Stimulated activated CD8-positive, alpha-beta memory T cell treated with anti-CD3 and anti-CD28 coated beads, Interleukin-15, amount 100 ng/mL, for 4 hours (primary cell): Measurements from ENCODE around the gene MYO7B.
"Not testable (repeated sequence)": the region's sequence is repeated elsewhere in the genome, so short reads cannot be mapped to it uniquely, and the experiment has no call there.

ENCODE experiments used
- DNase-seq, 2 donors: peaks; one replicate each; pipeline ENCODE4 v3.0.0-alpha.2; 2020; ENCODE audit warnings: low read depth in 2 of 2

Gene MYO7B

DNA sequence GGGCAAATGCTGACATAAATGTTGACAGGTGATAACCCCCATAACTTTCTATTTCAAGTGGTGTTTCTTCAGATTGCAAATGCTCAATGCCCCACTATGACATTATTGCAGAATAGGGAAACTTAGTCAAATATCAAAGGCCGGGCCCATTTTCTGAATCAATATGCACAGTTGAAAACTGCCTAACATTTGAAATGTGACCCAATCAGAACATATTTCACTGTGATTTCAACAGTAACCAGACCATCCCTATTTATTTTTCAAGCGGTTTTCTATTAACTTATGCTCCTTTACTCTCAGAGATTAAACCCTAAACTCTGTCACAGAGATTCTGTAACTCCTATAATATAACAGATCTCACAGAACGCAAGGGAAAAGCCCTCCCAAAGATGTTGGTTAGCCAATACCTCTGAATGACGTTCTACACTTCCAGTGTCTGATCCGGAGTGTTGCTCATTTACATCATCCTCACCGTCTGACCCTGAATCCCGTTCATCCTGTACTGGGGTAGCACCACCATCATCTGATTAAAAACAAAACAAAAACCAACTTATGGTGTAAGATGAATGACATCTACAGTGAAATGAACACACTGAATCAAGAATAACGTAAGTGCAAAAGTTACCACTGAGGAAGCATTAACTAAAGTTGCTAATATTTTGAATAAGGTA, 12.1 kb upstream of the MYO7B start:
- DNase-seq, result no peak

DNA sequence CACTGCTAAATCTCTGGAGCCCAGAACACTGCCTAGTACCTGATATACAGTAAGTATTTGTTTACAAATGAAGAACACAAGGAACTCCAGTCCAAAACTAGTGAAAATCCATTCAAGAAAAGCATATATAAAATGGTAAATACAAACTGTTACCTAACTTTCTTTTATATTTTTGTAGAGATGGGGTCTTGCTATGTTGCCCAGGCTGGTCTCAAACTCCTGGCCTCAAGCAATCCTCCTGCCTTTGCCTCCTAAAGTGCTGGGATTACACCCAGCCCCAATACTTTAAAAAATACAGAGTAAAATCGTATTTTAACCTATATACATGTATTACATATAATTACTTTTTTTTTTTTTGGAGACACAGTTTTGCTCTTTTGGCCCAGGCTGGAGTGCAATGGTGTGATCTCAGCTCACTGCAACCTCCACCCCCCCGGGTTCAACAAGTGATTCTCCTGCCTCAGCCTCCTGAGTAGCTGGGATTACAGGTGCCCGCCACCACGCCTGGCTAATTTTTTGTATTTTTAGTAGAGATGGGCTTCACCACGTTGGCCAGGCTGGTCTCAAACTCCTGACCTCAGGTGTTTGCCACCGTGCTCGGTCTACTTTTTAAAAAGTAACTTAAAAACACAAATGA, 11.2 kb upstream of the MYO7B start:
- not testable (repeated sequence) for DNase-seq

DNA sequence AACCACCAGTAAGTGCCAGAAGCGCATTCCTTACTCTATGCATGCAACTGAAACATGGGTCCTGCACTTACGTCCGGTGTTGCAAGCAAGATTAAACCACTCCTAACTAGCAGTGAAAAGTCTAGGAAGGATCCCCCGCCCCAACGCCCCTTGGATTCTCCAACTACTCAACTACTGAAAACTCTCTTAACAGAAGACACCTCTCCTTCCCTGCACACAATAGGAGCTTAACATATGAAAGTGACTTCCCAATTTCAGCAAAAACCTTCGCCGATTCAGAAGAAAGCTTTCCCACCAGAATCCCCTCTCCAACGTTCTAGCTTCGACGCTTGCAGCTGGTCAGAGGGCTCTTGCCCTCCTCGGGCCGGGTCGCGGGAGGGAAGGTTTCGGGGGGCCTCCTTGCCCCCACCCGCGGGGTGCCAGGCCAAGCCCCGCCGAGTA, 9.8 kb upstream of the MYO7B start:
- DNase-seq, result no peak

DNA sequence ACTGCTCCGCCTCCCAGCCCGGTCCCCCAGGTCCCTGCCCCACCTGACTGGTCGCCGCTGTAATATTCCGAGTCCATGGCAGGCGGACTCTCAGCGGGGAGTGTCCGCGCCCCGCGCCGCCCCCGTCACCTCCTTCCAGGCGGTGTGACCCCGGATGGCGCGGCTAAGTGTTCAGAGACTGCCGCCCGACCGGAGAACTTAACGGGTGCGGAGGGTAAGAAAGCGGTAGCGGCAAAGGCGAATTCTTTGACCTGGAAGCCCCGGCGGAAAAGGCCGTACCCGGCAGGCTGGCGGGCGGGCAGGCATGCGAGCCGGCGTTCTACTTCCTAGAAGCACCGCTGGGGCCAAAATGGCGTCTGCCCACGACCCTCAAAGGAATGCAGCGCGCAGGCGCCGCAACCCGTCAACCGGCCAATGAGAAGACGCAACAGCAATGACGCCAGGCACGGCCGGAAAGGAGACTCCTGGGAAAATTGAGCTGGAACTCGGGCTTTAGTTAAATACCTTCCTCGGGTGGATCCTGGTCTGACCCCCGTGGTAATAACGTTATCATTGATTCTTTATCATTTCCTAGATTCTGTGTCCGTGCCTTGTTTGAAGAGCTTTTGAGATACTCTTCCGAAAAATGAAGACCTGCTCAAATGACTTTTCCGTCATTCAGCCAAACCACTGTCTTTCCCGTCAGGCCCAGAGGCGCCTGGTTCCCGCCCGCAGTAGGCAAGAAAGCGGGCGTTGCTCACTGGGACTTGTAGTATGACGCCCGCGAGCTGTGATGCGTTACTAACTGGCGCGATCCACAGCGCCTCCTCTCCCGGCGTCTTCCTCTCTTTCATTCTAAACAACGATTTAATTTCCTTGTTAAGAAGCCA, 9.1 kb upstream of the MYO7B start, which contains the start of gene IWS1:
TSS of gene IWS1 (minus strand) at position 358 of the 869 bp plus-strand sequence. CDS start at position 77, 281 bp downstream.
- peak; percentile 83 for DNase-seq

DNA sequence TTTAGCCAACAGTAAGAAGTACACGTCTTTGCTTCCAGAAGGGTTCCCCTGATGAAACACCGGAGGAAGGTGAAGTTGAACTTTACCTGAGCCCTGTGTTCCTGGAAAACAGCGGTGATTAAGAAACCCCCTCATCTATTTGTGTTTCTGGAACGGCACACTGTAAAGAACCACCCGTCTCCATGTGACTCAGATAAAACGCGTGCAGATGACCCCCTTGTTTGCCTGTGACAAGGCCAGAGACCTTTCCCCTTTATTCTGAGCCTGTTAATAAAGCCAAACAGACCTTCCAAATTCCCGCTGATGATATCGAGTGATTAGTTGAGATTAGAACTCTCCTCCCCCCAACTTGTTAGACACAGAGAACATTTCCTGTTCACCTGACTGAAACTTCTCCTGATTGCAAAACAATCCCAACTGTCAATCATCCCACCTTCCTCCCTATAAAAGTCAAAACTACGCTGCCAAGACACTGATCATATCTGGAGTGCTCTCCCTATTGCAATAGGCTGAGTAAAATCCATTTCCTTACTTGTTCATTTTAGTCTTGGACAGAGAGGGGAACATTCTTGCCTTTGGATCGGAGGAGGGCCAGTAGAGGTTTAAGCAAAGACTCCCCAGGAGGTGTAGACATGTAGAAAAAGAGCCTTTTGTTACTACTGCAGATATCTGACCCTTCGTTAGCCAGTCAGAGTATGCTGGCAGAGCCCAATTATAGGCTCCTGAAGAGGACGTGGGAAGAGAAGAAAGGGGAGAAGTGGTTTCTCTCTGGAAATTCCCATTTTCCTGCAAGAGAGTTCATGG, 8.3 kb upstream of the MYO7B start:
- DNase-seq, result no peak

DNA sequence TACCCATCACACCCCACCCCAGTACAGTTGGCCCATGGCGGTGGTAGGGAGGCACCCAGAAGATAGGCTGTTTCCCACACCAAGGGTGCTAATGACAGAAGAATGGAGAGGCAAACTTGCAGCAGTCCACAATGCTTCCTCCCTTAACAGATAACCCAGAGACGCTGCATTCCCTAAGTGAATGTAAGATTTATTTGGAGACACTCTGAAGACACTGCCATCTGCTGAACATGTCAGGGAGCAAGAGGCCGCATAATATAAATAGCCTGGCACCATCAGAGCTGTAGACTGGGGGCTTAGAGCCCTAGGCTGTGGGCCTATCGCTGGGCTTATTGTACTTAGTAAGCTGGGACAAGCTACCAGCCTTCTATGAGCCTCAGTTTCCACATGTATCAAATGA, 7.0 kb upstream of the MYO7B start:
- no peak for DNase-seq

DNA sequence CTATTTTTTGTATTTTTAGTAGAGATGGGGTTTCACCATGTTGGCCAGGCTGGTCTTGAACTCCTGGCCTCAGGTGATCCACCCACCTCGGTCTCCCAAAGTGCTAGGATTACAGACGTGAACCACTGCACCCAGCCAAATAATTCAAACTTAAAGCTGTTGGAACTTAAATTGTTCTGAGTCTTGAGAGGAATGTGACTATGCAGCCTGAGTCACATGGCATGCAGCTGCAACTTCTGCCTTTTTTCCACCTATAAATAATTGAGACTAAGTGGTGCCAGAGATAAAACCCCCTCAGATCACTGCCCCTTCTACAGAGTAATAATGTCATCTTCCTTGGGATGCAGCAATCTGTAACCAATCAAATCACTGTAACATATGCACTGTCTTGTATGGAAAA, 6.1 kb upstream of the MYO7B start:
- DNase-seq, result not testable (repeated sequence)

DNA sequence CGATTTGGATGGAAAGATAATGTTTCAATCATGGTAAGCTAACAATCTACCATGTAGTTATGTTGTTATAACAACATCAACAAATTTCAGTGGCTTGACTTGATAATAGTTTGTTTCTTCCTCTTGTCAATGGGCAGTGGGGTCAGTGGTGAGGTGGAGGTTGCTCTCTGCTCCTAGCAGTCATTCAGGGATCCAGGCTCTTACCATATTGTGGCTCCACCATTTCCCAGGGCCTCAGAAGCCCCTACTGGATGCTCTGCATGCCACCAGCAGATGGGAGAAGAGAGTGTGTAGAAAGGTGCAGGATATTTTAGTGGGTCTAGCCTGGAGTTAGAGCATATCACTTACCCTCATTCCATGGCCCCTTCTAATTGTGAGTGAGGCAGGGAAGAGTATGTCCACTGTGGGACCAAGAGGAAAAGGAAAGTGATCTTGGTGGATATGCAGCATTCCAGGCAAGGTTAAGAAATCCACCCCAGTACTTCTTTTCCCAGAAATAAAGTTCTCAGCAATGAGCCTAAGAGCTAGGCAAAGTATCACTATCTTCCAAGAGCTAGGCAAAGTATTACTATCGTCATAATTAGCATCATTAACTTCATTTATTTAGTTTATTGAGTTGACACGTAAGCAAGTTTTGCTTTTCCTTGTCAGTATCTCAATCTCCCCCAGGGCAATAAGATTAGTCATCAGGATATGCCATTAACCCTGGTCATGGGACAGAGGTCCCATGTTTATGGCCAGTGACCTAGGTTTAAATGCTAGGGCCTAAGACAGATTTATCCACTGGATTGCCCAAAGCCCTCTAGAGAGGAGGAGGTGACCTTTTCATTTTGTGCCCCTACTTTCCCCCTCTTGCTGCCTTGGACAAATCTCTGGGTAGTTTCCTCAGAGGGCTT, 5.0 kb upstream of the MYO7B start:
- DNase-seq, result no peak

DNA sequence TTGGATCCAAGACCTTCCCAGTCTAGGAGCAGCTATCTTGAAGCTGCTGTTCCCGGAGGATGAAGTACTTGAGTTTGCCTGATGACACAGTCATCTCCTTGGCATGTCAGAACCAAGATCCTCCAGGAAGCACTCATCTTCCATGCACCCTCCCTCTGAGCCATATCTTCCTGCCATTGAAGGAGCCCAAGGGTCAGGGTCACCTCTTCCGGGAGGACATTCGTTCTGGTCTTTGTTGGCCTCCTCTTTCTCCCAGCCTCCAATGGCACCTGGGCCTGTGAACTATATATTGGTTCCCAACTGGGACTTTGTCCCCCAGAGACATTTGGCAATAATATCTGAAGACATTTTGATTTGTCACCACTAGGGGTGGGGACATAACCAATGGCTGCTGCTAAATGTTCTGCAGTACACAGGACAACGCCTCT, 4.2 kb upstream of the MYO7B start:
- DNase-seq, result no peak

DNA sequence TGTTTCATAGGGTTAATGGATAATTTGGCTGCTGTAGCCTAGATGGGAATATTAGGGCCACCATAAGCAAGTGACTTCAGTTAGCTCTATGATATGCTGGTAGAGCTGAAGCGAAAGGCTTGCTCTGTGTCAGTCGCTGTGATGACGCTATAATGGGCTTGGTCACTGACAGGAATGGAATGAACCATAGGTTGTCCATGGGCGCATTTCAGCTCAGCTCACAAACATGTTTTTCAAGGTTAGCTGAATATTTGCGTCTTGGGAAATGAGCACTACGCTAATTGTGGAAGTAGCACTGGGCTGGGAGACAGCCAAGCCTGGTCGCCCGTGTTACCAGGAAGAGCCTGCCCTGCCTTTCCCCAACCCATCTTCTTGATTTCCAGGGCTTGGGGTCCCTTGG, 3.2 kb upstream of the MYO7B start:
- no peak for DNase-seq

DNA sequence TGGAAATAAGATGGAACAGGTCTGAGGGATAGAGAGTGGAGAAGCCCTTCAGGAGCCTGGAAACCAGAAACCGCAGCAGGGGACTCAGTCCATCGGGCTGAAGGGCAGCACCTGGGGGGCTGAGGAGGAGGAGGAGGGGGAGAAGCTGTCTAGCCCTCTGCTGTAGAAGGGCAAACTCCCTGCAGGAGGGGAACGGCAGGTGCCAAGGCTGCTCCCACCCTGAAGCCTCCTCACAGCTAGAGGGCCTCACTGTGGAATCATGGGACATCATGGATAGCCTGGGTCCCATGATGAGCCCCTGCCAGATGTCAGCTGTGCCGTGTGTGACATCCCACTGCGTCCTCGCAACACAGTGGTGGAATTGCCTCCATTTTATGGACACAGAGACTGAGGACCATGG, 435 bp downstream of the MYO7B start:
- DNase-seq, result no peak

DNA sequence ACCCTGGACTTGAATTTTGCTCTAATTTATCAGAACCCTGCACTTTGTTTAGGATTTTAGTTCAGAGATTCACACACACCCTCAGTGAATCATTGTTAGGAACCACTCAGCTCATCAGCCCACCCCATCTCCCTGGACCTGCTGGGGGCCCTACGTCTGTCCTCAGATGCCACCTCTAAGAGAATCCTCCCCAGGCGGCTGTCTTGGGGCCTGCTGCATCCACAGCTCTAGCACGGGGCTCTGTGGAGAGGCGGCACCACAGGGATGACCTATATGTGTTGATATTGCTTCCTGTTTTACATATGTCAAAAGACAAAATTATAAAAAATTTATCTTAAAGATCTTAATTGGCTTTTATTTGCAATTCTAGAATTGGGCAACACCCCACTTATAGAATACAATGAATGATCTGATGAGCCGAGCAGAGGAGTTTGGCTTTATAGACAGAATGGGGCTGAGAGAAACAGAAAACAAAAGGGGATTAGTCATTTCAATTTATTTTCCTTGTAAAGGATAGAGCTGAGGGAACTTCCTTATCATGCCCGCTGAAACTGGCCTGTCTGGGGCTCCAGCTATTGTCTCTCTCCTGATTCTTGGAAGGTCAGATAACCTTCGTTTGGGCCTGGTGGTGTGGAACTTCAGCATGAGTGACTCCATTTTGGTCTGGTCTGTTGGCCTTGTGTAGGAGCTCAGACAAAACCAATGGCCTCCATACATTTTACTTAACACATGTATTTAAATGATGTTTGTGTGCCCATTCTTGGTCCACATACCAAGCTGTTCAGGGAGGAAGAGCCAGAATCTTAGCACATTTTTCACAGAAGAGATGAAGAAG, 1.4 kb downstream of the MYO7B start:
- DNase-seq, result no peak

DNA sequence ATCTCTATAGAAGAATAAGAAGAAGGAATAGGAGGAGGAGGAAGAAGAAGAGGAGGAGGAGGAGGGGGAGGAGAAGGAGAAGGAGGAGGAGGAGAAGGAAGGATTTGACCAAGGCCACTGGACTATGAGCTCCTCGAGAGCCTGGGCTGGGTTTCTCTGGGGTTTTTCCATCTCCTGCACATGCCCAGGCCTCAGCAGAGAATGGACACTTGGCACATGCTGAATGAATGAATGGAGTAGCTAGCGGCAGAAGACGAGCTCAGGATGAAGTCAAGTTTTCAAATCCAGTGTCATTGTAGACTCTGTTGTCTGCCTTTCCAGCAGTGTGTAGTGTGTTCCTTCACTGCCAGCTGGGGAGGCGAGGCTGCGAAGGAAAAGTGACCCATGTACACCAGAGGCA, 2.2 kb downstream of the MYO7B start:
- no peak for DNase-seq

DNA sequence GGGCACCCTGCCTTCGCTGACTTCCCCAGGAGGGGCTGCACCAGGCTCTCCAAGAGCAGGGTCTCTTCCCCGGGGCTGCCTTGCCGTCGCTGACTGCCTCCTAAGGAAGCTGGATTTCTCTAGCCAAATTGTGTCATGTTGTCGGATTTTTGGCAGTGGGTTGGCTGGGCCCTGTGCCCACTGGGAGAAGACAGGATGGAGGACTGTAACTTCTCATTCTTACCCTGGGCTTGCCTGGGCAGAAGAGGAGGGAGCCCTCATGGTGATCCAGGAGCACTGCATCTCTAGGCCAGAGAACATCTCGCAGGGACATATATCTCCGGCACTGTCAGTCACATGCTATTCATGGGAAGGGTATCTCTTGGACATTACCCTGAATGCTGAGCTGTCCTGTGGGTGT, 6.3 kb downstream of the MYO7B start:
- no peak for DNase-seq

DNA sequence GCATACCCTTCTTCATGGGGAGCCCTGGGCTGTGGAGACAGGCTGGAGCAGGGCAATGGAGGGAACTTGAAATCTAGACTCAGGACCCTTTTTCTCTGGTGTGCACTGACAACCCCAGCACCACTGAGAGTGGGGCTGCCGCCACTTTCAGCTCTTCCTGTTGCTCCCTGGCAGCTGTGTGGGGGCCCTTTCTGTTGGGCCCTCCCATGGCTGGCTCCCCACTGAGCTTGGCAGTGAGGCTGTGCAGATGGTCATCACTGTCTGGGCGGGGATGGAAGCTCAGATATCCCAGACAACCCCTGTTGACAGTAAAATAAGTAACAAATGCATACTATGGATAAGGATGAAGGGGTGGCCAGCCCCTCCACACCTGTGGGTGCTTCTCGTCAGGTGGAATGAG, 6.7 kb downstream of the MYO7B start:
- DNase-seq, result no peak

DNA sequence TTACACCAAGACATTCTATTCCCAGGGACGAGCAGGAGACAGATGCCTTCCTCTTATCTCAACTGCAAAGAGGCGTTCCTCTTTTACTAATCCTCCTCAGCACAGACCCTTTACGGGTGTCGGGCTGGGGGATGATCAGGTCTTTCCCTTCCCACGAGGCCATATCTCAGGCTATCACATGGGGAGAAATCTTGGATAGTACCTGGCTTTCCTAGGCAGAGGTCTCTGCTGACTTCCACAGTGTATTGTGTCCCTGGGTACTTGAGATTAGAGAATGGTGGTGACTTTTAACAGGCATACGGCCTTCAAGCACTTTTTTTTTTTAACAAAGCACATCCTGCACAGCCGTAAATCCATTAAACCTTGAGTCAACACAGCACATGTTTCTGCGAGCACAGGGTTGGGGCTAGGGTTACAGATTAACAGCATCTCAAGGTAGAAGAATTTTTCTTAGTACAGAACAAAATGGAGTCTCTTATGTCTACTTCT, 7.6 kb downstream of the MYO7B start:
- not testable (repeated sequence) for DNase-seq

DNA sequence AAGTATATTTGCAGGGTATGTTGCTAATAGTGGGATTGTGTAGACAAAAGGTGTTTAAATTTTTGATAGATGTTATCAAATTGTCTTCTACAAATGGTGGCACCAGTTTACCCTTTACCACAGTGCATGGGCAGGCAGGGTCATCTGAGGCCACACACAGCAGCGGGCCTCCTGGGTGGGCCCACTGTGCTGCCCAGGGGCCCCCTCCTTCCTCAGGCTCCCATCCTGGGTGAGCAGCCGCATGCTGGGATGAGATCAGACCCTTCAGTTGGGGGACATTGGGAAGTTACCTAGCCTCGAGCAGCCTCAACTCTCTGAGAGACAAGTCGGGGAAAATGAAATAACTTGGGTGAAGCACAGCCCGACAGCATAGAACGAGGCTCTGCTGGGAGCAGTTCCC, 9.7 kb downstream of the MYO7B start:
- no peak for DNase-seq

DNA sequence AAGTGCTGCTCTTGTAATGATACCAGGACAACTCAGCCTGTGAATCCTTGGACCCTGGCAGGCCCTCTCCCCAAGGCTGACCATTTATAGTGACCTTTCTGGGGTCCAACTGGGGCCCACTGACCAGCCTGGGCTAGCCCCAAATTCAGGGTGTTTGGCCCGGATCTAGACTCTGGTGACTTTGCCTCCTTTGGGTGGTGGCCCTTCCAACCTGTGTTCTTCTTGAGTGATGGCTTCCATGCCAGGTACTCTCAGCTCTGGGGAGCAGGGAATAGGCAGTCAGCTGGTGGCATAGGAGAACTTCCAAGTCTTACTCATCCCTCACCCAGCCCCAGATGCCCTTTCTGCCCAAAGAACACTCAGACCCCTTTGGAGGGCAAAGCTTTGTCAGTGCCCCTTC, 10.3 kb downstream of the MYO7B start:
- no peak for DNase-seq

DNA sequence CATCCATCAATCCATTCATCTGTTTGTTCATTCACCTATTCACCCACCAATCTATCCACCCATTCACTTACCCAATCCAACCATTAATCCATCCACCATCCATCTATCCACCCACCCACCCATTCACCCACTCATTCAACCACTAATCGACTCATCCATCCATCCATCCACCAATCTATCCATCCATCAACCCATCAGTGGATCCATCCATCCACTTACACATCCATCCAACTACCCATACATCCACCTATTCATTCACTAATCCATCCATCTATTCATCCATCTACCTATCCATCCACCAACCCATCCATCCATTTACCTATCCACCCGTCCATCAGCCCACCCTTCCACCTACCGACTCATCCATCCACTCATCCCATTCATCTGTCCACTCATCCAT, 11.3 kb downstream of the MYO7B start:
- DNase-seq, result no peak
